K562 (cell line): ENCODE results near the gene ZMYND8. TPM values are rescaled to one million over a fixed set of nuclear protein-coding genes. Genes with fewer than 3 reads are reported as not detected.
"Not testable (repeated sequence)": the region's sequence is repeated elsewhere in the genome, so short reads cannot be mapped to it uniquely, and the experiment has no call there.

Source experiments
- ATAC-seq: fragments of 200-7000 bp; cut with Tn5 transposase; 3 replicates; pipeline ENCODE4 v1.9.1; 2020; ENCODE audit warnings: moderate library complexity
- BruUV-seq: library from RNA; stranded (reverse); fragments of 400-500 nt; replicated peaks from 2 replicates; lab custom pipeline; 2021; lab: Mats Ljungman, UMichigan
- CTCF ChIA-PET: fragments of 300-600 bp; formaldehyde crosslinking; extraction: SDS; loops from one replicate; lab custom pipeline; 2021; ENCODE audit warnings: low intra/inter-chr PET ratio; lab: Yijun Ruan, JAX
- POLR2A ChIA-PET: fragments of 300-600, 350-650 bp; sonication (Branson Sonifier 250); formaldehyde crosslinking; extraction: SDS; loops from one replicate; lab custom pipeline; 2021; ENCODE audit warnings: antibody characterized with exemption, inconsistent platforms; lab: Yijun Ruan, JAX
- DNase-seq, 4 experiments: peaks; one replicate each; pipeline versions ENCODE4 v3.0.0 to v3.0.0-alpha.2; 2011 to 2018; ENCODE audit warnings: low spot score in 3 of 4, mixed read lengths in 3 of 4; ENCODE audit errors: extremely low read depth in 1 of 4
- FAIRE-seq: peaks from 2 replicates; lab custom pipeline; 2011; peaks lifted over from hg19 to GRCh38; lab: Jason Lieb, UNC
- H2AFZ ChIP-seq: 2 replicates; pipeline ENCODE4 v1.6.0; 2011; ENCODE audit warnings: low read depth, low read length, control low read depth, inconsistent platforms
- H3K27ac ChIP-seq: fragments of 200-600 bp; 3 replicates; pipeline ENCODE4 v1.8.0; 2011; ENCODE audit warnings: low read depth, mild to moderate bottlenecking, control low read depth, inconsistent platforms, low read length, moderate library complexity, mixed read lengths; ENCODE audit errors: extremely low read depth
- H3K27me3 ChIP-seq, 2 experiments: fragments of 300-600 bp in 1 of 2; 2 replicates in 1 of 2; 3 replicates in 1 of 2; pipeline versions ENCODE4 v1.6.0 to v1.8.0; 2011; ENCODE audit warnings: inconsistent platforms in 2 of 2, low read length in 2 of 2, mild to moderate bottlenecking in 1 of 2, mixed read lengths in 1 of 2, moderate library complexity in 1 of 2; ENCODE audit not compliant: control insufficient read depth in 2 of 2, insufficient read depth in 2 of 2
- H3K36me3 ChIP-seq: fragments of 300-600 bp; 3 replicates; pipeline ENCODE4 v1.8.0; 2011; ENCODE audit warnings: mild to moderate bottlenecking, low read length, inconsistent platforms; ENCODE audit not compliant: control insufficient read depth, insufficient read depth
- H3K4me1 ChIP-seq, 2 experiments: fragments of 200-600 bp in 1 of 2; replicated peaks in 1 of 2; 2 replicates in 1 of 2; 3 replicates in 1 of 2; pipeline versions ENCODE4 v1.5.1 to v1.8.0; 2011; ENCODE audit warnings: inconsistent platforms in 2 of 2, low read length in 2 of 2, mild to moderate bottlenecking in 1 of 2, mixed read lengths in 1 of 2, moderate library complexity in 1 of 2; ENCODE audit not compliant: control insufficient read depth in 2 of 2, insufficient read depth in 2 of 2
- H3K4me2 ChIP-seq: 2 replicates; pipeline ENCODE4 v1.6.1; 2011; ENCODE audit warnings: low read length, control low read depth, inconsistent platforms, mixed read lengths; ENCODE audit not compliant: insufficient read depth
- H3K4me3 ChIP-seq: fragments of 200-600 bp; sonication (generic), shearing (Covaris generic); 2 replicates; pipeline ENCODE4 v1.5.1; 2016; ENCODE audit warnings: control low read depth, inconsistent platforms
- H3K79me2 ChIP-seq: fragments of 200-600 bp; 3 replicates; pipeline ENCODE4 v1.8.0; 2011; ENCODE audit warnings: low read length, inconsistent platforms; ENCODE audit not compliant: control insufficient read depth, insufficient read depth
- H3K9ac ChIP-seq, 2 experiments: 2 replicates each; pipeline versions ENCODE4 v1.6.0 to v1.6.1; 2011; ENCODE audit warnings: low read depth in 2 of 2, low read length in 2 of 2, control low read depth in 1 of 2, inconsistent platforms in 1 of 2, mild to moderate bottlenecking in 1 of 2, mixed read lengths in 1 of 2; ENCODE audit not compliant: insufficient read depth in 1 of 2
- H3K9me1 ChIP-seq: one replicate; pipeline ENCODE4 v1.6.0; 2011; ENCODE audit warnings: inconsistent platforms, mild to moderate bottlenecking, low read length, moderate library complexity; ENCODE audit not compliant: control insufficient read depth, insufficient read depth
- H3K9me3 ChIP-seq: replicated peaks from 2 replicates; pipeline ENCODE4 v1.5.1; 2011; ENCODE audit warnings: low read depth, low read length, inconsistent platforms; ENCODE audit not compliant: control insufficient read depth, insufficient read depth
- H4K20me1 ChIP-seq: replicated peaks from 2 replicates; pipeline ENCODE4 v1.6.1; 2011; ENCODE audit warnings: low read length, inconsistent platforms, mixed read lengths; ENCODE audit not compliant: control insufficient read depth, insufficient read depth
- ZBTB11 ChIP-seq, 3 experiments: fragments of 200-800 bp in 1 of 3; fragments of 250-450 bp in 1 of 3; fragments of 450-650 bp in 1 of 3; sonication (Bioruptor Pico) in 1 of 3; sonication (Bioruptor generic) in 1 of 3; formaldehyde crosslinking in 1 of 3; IDR thresholded peaks; 2 replicates each; pipeline versions ENCODE4 v1.6.1 to v1.8.0; 2016 to 2022; ENCODE audit warnings: mild to moderate bottlenecking in 2 of 3, missing genetic modification characterization in 2 of 3, missing compliant biosample characterization in 1 of 3, moderate library complexity in 1 of 3
- WGBS: fragments of 100-300 bp; shearing (Covaris generic); methylation state at CpG from one replicate; pipeline ENCODE4 v1.1.6; 2016; ENCODE audit warnings: low coverage, mixed read lengths; ENCODE audit not compliant: insufficient coverage; ENCODE audit errors: missing lambda C conversion rate; 5-methylcytosine and 5-hydroxymethylcytosine counted together
- in situ Hi-C: fragments of 300-500 bp; cut with MboI; formaldehyde crosslinking; loops from 4 replicates; pipeline ENCODE4 v1.15.0; 2018; ENCODE audit warnings: inconsistent platforms, mixed read lengths
- intact Hi-C: fragments of 100-400 bp; cut with micrococcal nuclease; formaldehyde crosslinking; loops from 2 replicates; pipeline ENCODE4 v1.14.2; 2022
- polyA plus RNA-seq, 8 experiments: library from polyadenylated mRNA; depleted of rRNA in 4 of 8; stranded (reverse) in 5 of 8; unstranded in 3 of 8; fragments of >200 nt; fragmentation: Nextera tagmentation in 2 of 8; fragmentation: Illumina TruSeq in 1 of 8; extraction: Ambion mirVana in 2 of 8; extraction: Trizol in 1 of 8; gene quantifications; 2 replicates each; pipeline versions ENCODE4 v1.2.1 to v1.2.3, GENCODE V29; 2011 to 2014; ENCODE audit warnings: inconsistent platforms in 1 of 8, missing spikeins in 1 of 8
- total RNA-seq, 7 experiments: library from RNA; depleted of rRNA in 6 of 7; stranded (reverse); fragments of >200 nt in 6 of 7; fragmentation: Illumina TruSeq in 2 of 7; extraction: Trizol in 2 of 7; gene quantifications; 2 replicates each; pipeline versions ENCODE4 v1.2.1 to v1.2.3, GENCODE V29; 2011 to 2021; ENCODE audit warnings: low replicate concordance in 1 of 7

The ZMYND8 gene
- total and polyA plus RNA-seq, 9 of the 15 experiments (the other 6 are each of a cell fraction or from before 2014, with no cell fraction given): 31.8 to 148 (median 71.9) TPM

GRCh38 chr20:47240096-47240495, 116.4 kb downstream of the ZMYND8 start:
- H3K27ac ChIP-seq, H3K9me1 ChIP-seq, H3K9ac ChIP-seq, H3K4me1 ChIP-seq, CTCF ChIA-PET, H3K27me3 ChIP-seq, H3K4me2 ChIP-seq, ATAC-seq, H2AFZ ChIP-seq, H3K4me3 ChIP-seq, DNase-seq, FAIRE-seq, in situ Hi-C loops, BruUV-seq, H3K9me3 ChIP-seq, intact Hi-C loops: not testable (repeated sequence)
- Histone ChIP-seq H3K36me3 (peaks cover 93% of the 10 kb centered on the region), H4K20me1 (peaks cover 19% of the 10 kb centered on the region), H3K79me2 (peaks cover 80% of the 10 kb centered on the region)
- TF ChIP-seq ZBTB11 (CRISPR knock-in tag; IDR thresholded peaks at IDR 0.05): peak in 1 of 3 experiments; percentile 19; a peak in 1 of 6 replicates
- POLR2A ChIA-PET: interaction anchor here (0.8 to 2.0 kb wide), 2 partner anchors 10 kb away, joined by 3 to 6 read pairs; no protein-coding TSS in a partner anchor
- WGBS: 95% methylated on average over 20 of the region's 20 CpGs
